Activated CD4-positive, alpha-beta T cell treated with anti-CD3 and anti-CD28 coated beads for 48 hours (primary cell): ENCODE measurements around the gene RPS16.
"Not testable (repeated sequence)": the region's sequence is repeated elsewhere in the genome, so short reads cannot be mapped to it uniquely, and the experiment has no call there.

Experiments
- DNase-seq: peaks from one replicate; pipeline ENCODE4 v3.0.0-alpha.2; 2020

RPS16 gene

DNA sequence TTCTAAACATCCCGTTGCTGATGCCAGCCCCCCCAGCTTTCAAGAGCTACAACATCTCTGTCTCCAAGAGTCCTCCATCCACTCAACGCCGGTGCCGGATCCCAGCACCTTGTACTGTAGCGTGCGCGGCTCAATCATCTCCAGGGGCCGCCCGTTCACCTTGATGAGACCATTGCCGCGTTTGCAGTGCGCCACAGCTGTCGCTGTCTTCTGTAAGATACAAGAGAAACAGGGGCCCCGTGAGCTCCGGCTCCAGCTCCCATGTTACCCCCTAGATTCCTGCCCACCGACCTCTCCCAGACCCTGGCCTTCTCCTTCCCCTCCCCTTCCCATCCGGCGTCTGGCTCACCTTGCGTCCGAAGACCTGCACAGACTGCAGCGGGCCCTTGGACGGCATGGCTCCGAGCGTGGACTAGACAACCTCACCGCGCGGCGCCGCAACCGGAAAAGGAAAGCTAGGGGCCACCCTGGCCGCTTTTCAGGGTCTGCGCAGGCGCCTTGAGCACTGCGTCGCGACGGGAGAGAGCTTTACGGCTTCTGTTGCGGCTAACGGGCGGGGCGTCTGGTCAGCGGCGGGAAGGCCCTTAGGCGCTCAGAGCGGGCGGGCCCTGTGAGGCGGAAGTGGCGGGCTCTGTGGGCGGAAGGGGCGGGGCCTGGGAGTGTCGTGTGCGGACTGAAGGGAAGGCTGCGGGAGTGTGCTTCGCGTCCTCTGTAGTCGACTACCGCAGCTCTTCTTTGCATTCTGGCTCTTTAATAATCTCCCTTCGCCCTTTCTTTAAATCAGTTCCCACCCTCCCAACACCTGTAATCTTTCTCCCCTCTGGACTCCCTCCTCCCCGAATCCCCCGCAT is at the start of gene RPS16:
TSS of gene RPS16 (minus strand) at position 451 of the 851 bp plus-strand sequence. CDS start at position 397, 54 bp downstream.
- DNase-seq = peak; percentile 100

DNA sequence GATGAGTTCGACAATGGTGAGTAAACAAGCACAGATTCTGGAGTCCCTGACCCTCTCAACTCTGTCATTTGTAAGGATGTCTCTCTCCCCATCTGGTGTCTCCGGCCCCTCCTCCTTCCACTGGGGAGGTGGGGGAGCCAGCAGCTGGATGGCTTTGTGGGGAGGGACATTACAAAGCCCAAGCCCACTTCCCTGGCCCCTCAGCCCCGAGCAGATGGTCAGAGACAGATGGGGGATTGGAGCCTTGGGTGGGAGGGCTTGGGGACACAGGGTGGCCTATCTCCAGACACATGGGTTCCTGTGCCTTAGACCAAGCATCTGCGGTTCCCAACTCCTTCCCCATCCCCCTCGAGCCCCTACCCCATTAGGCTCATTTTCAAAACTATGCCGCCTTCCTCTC is 47.4 kb upstream of the RPS16 start:
- DNase-seq = no peak

DNA sequence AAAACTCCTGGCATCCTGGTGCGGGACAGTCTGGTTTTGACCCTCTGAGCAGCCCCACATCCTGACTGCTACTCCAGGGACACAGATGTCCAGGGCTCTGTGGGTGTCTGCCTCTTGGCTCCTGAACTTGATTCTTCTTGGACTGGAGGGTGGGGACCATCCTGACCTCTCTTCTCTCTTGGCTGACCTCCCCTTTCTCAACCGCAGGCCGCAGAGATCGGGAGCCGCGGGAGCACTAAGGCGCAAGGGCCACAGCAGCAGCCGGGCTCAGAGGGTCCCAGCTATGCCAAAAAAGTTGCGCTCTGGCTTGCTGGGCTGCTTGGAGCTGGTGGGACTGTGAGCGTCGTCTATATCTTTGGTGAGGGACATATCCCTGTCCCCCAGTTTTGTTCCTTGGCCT is 45.9 kb upstream of the RPS16 start:
- DNase-seq = no peak

DNA sequence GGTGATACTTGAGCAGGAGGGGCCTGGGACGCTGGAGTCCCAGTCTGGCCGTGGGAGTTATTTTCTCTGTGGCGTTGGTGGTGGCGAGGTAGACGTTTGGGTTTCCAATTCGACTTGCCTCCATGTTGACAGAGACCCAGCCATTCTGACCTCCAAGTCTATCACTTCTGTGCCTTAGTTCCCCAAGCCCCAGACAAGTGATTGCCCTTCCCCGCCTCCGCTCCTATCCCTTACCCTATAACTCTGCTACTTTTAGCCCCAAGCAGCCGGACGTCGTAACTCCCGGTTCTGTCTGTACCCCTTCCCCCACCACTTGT is 45.4 kb upstream of the RPS16 start:
- DNase-seq = no peak

DNA sequence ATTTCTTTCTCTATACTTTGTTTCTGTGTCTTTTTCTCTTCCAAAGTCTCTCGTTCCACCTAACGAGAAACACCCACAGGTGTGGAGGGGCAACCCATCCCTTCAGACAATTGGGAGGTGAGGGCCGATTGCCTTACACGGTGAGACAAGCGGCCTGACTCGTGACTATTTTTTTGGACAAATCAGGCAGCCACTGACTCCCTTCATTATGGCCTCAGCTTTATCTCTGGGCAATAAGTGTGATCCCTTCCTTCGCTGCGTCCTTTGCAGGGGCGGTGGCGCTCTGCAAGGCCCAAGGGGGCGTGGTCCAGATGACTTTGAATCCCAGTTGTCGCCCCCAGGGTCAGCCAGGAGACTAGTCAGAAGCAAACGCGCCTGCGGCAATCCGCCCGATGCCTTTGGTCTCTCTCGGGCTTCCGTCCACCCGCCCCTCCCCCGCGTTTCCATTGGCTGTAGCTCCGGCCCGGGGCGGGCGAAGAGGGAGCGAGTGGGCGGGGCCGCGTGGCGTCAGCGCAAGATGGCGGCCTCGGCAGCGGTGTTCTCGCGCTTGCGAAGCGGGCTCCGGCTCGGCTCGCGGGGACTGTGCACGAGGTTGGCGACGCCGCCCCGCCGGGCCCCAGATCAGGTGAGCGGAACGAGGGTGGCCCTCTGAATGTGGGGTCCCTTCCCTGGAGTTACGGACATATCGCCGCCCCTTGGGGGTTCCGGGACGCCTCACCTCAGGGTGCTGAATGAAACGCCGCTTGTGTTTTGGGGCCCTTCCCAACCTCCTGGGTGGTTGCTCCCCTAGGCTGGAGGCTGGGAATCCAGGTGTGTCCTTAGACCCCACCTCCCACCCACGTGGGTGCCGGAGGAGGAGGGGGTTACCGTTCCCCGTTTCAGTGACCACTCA is 44.8 kb upstream of the RPS16 start, which contains the start of gene TIMM50:
TSS of gene TIMM50 (plus strand) at position 502 of the 892 bp plus-strand sequence. CDS start at position 518, 16 bp downstream.
- DNase-seq = peak; percentile 99

DNA sequence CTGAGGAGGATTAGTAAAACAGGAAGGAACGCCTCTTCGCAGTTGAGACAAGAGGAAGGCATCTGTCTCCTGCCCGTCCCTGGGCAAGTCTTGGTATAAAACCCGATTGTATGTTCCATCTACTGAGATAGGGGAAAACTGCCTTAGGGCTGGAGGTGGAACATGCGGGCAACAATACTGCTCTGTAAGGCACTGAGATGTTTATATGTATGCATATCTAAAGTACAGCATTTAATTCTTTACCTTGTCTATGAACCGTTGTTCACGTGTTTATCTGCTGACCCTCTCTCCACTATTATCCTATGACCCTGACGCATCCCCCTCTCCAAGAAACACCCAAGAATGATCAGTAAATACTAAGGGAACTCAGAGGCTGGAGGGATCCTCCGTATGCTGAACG is 44.2 kb upstream of the RPS16 start:
- DNase-seq = no peak

DNA sequence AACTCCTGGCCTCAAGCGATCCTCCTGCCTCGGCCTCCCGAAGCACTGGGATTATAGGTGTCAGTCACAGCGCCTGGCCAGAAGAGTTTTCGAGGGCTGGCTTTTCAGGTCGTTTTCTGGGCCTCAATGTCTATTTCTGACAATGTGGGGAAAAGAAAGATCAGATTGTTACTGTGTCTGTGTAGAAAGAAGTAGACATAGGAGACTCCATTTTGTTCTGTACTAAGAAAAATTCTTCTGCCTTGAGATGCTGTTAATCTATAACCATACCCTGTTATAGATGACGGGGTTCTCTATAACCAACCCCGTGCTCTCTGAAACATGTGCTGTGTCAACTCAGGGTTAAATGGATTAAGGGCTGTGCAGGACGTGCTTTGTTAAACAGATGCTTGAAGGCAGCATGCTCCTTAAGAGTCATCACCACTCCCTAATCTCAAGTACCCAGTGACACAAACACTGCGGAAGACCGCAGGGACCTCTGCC is 43.6 kb upstream of the RPS16 start:
- DNase-seq = not testable (repeated sequence)

DNA sequence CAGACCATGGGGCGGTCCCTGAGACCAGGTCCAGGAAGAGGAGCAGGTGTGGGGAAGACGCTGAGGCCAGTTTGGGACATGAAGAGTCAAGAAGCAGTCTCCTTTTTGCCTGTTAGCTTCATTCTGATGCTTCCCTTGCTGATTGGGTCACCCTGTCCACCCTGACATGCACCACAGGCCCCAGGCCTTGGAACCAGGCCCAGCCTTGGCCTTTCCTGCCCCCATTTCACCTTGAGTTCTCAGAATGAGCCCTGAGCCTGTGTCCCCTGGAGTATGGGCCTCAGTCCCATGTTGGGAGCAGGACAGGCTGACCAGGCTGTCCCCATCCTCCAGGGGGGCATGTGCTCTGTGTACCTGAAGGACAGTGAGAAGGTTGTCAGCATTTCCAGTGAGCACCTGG is 40.0 kb upstream of the RPS16 start:
- DNase-seq = no peak

DNA sequence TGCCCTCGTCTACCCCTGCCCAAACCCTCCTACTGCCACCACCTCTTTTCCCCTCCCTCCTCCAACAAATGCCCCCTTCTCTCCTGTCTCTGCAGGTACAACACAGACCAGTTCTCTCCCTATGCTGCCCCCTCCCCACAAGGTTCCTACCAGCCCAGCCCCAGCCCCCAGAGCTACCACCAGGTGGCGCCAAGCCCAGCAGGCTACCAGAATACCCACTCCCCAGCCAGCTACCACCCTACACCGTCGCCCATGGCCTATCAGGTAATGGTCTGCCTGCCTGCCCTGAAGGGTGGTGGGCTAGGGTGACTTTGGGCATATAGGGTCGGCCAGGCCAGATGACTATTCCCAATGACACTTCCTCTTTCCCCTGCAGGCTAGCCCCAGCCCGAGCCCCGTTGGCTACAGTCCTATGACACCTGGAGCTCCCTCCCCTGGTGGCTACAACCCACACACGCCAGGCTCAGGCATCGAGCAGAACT is 38.4 kb upstream of the RPS16 start:
- peak; percentile 84 for DNase-seq

DNA sequence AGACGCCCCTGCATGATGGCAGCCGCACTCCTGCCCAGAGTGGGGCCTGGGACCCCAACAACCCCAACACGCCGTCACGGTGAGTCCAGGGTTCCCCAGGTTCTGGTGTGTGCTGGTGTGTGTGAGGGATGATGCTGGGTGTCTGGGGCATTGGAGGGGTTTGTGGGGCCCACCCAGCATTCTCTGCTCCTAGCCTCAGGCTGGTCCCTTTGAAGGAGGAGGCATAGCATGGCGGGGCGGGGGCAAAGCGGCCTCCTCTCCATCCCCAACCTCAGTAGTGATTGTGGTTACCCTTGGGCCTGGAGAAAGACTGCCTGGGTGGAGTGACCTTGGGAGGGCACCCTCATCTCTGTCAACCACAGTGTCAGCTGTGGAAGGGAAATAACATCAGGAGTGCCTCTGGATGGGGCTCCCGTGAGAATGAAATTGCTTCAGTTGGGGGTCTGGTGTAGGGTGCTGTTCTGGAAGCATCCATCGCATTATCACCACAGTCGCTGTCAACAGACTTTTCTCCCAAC is 37.8 kb upstream of the RPS16 start:
- no peak for DNase-seq

DNA sequence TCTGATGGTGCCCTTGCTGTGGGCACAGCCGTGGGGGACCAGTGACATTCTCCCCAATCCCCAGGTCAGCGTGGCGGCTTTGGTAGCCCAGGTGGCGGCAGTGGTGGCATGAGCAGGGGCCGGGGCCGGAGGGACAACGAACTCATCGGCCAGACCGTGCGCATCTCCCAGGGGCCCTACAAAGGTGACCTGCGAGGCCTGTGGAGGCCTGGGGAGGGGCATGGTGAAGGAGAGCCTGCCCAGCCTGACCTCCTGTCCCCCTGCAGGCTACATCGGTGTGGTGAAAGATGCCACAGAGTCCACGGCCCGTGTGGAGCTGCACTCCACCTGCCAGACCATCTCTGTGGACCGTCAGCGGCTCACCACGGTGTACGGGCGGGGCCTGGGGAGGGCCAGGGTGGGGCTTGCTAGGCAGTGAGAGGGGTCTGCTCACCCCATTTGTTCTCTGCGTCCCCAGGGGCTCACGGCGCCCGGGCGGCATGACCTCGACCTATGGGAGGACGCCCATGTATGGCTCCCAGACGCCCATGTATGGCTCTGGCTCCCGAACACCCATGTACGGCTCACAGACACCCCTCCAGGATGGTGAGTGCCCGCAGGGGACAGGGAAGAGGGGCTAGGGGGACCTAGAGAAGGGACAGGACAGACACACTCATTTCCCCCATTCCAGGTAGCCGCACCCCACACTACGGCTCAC is 37.1 kb upstream of the RPS16 start:
- DNase-seq = no peak

DNA sequence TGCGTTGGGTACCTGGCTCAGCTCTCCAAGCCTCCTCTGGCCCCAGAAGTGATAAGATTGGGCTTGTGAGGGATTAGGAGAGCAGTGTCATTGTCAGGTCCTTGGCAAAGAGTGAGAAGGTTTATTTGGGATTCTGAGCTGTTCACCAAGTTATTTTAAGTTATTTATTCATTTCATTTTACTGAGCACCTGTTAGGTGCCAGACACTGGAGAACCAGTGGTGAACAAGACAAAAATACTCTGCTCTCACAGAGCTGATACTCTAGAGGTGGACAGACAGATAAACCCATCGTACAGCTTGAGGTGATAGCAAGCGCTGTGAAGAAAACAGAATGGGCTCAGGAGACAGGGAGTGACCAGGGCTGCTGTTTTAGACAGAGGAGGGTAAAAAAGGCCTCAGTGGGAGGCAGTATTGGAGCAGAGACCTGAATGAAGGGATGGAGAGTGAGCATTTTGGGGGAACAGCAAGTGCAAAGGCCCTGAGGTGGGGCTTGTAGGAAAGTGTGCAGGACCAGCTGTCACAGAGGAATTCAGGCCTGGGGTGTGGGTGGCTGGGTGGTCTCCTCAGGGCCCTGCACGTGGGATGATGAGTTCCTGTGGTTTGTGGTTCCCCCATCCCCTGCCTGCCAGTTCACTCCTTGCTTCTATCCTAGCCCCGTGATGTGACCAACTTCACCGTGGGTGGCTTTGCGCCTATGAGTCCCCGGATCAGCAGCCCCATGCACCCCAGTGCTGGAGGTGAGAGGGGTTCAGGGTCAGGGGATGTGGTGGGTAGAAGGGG is 36.2 kb upstream of the RPS16 start:
- no peak for DNase-seq

DNA sequence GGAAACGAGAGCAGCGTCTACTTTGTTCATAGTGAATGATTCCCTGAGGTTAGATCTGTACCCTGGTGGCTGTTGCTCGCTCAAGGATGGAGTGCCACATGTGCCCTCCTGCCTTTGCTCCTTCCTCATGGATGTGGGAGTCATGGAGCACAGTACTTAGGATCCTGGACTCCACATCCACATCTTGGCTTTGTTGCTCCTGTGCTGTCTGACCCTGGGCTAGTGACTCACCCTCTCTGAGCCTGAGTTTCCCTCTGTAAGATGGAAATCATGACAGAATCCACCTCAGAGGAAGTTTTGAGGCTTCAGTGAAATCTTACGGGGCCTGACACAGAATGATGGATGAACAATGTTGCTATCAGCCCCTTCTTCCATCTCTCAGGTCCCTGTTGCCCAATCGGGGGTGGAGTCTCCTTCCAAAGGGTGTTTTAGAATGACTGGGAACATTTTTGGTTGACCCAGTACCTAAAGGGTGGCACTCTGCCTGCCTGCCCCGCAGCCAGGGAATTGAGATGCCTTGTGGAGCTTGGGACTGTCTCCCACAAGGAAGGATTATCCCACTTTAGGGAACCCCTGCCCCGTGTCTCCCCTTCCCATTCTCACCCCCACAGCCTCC is 35.1 kb upstream of the RPS16 start:
- peak; percentile 45 for DNase-seq

DNA sequence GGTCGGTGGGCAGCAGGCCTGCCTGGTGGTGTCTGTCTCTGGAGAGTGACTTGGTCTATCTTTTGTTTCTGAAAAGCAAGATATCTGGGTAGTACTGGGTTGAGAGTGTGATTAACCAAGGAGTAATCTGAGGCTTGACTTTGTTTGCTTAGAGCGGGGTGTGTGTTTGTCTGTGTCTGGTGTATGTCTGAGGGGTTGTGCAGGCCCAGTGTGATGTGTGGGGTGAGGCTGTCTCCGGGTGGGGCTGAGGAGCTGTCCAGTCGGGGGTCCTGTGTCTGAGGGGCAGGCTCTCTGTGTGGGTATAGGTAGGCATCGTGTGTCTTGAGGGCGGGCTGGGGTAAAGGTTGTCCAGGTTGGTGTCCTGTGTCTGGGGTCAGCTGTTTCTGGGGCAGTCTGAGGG is 33.8 kb upstream of the RPS16 start:
- no peak for DNase-seq

DNA sequence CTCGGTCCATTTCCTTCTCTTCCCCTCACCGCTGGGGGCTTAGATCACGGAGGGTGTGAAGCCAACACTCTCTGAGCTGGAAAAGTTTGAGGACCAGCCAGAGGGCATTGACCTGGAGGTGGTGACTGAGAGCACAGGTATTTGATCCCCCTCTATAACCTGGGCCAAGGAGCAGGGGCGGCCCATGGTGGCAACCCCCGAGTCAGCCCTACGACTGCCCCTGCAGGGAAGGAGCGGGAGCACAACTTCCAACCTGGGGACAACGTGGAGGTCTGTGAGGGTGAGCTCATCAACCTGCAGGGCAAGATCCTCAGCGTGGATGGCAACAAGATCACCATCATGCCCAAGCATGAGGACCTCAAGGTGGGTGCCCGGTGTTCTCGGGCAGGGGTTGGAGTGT is 33.3 kb upstream of the RPS16 start:
- no peak for DNase-seq

DNA sequence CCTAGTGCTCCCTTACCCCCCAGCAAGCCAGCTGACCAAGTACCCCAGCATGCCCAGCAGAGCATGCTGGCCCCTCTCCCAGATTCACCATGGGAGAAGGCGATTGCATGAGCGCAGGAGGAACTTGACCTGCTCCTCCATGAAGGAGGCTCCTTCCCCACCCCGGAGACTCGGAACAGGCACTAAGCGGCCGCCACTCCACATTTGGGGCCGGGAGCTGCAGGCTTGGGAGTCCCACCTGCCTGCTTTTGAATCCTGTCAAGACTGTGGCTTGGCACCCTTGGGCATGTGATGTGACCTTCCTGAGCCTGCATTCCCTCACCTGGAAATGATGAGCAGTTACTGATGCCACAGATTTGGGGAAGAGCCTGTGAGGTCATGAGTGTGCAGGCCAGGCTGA is 32.2 kb upstream of the RPS16 start:
- DNase-seq = no peak

DNA sequence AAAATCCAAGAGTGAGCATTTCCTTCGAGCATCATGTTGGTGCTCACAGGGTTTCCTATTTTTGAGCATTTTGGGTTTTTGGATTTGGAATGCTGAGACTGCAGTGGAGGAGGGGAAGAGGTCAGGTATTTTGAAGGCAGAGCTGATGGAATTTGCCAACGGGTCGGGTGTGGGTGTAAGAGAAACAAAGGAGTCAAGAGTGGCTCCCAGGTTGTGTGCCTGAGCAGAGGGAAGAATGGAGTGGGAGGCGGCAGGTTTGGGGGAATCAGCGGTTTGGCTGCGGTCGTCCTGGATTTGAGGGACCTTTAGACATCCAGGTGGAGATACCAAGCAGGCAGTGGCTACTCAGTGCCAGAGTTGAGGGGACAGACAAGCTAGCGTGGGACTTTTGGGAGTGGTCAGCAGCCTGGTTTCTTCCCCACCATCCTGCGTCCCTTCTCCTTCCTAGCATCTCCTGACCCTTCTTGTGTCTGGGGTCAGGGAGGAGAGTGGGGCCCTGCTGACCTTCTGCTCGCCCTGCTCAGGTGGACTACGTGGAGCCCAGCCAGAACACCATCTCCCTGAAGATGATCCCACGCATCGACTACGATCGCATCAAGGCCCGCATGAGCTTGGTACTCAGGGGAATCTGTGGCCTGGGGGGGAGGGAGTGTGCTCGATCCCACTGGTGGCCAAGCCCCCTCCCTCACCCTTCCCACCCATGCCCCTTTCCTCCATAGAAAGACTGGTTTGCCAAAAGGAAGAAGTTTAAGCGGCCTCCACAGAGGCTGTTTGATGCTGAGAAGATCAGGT is 30.4 kb upstream of the RPS16 start:
- DNase-seq = no peak

DNA sequence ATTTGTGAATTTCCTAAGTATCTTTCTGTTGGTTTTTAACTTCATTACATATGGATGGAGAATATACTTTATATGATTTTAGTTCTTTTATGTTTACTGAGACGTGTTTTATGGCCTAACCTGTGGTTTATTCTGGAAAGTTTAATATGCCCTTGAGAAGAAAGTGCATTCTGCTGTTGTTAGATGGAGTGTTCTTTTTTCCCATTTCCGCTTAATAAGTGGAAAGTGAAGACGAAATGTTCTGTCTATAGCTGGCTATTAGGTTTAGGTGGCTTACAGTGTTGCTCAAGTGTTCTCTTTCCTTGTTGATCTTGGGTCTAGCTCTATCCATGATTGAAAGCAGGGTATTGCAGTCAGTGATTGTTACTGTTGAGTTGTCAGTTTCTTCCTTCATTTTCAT is 27.7 kb upstream of the RPS16 start:
- DNase-seq = no peak

DNA sequence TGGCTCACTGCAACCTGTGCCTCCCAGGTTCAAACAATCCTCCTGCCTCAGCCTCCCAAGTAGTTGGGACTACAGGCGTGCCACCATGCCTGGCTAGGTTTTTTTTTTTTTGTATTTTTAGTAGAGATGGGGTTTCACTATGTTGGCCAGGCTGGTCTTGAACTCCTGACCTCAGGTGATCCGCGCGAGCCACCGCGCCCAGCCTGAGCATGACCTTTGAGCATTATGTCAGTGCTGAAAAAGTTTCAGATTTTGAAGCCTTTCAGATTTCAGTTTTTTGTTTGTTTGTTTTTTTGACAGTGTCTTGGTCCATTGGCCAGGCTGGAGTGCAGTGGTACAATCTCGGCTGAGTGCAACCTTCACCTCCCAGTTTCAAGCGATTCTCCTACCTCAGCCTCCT is 15.5 kb upstream of the RPS16 start:
- not testable (repeated sequence) for DNase-seq

DNA sequence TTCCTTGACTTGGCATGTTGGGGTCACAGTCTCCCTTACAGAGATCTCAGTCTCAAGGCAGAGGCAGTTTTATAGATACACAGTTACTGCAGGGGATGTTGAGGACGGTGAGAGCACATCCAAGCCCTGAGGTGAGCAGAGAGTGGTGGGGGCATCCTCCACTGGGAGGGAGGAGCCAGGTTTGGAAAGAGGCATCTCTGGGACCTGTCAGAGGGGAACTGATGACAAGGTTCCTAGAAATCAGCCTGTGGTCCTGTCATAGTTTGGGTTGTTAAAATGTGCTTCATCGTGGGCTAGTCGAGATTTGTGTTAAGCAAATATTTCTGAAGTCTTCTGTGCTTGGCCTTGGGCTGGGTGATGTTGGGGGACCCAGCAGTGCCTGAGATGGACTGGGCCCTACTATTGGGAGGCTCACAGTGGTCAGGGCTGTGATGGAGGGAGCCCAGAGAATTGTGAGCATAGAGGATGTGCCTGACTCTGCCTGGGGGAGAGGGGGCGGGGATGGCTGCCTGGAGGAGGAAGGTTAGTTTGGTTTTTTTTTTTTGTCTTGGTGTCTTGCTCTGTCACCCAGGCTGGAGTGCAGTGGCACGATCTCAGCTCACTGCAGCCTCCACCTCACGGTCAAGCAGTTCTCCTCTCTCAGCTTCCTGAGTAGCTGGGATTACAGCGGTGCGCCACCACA is 13.5 kb upstream of the RPS16 start:
- DNase-seq = no peak
